Activated T-helper 1 cell treated with anti-CD3 and anti-CD28 coated beads, Interleukin-2, amount 50 U/mL, for 16 hours (primary cell): ENCODE measurements around the gene USF1.
"Not testable (repeated sequence)": the region's sequence is repeated elsewhere in the genome, so short reads cannot be mapped to it uniquely, and the experiment has no call there.

ENCODE experiments used
- DNase-seq, 2 donors: peaks; one replicate each; pipeline ENCODE4 v3.0.0-alpha.2; 2020; ENCODE audit warnings: low read depth in 1 of 2, low spot score in 1 of 2

USF1 gene

DNA sequence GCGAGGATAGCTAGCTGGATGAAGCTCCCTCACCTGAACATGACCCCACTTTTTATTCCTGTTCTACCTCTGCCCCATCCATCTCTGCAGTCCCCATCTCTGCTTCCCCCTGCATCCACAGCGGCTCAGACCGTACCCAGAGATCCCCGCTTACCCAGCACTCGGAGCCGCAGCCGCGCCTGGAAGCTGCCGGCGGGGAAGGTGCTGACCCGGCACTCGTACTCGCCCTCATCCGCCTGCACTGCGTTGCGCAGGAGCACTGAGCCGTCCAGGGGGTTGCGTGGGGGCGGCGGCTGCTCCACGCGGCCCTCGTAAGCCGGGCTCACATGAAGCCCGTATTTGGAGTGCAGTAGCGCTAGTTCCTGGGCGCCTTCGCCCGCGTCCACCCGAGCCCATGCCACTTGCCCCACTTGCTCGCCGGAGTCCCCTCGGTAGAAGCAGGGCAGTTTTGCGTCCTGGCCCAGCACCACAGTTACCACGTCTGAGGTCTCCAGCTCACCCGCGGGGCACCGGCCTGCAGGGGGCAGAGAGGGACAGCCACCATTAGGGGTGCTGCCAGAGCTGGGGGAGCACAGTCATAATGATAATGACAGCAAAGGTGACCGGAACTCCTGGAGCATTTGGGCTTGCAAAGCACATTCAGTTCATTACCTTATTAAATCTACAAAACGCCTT lies 33.8 kb upstream of the USF1 start:
- no peak for DNase-seq

GRCh38 chr1:161077426-161077825 lies 31.6 kb upstream of the USF1 start:
- DNase-seq: no peak

GRCh38 chr1:161076410-161076809 lies 30.6 kb upstream of the USF1 start:
- no peak for DNase-seq

- DNase-seq: no peak
These were observed 29.0 kb upstream of the USF1 start for GRCh38 chr1:161074676-161075368.

DNA sequence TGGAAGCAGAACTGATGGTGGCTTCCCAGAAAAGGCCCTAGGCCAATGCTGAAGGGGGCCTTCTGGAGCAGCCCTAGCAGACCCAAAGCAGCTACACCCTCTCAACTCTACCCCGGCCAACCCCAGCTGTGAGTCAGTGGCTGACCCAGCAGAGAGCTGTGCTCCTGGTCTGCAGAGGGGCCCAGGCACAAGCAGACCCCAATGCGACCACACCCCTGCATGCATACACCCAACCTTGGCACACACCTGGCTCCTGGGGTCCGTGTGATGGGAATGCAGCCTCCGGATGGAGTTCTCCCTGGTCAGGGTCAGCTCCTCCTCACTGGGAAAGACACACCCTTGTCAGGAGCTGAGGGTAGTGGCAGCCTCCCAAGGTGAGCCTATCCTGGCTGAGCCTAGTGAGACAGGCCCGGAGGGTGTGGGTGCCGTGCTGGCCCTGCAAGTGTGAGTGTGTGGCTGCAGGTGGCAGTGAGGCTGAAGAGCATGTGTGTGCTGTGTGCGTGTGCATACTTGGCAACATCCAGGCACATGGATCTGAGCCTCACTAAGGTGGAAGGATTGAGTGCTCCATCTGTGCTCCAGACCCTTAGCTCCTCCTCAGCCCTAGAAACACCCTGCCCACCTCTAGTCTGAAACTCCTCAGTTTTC lies 27.8 kb upstream of the USF1 start:
- DNase-seq: no peak

DNA sequence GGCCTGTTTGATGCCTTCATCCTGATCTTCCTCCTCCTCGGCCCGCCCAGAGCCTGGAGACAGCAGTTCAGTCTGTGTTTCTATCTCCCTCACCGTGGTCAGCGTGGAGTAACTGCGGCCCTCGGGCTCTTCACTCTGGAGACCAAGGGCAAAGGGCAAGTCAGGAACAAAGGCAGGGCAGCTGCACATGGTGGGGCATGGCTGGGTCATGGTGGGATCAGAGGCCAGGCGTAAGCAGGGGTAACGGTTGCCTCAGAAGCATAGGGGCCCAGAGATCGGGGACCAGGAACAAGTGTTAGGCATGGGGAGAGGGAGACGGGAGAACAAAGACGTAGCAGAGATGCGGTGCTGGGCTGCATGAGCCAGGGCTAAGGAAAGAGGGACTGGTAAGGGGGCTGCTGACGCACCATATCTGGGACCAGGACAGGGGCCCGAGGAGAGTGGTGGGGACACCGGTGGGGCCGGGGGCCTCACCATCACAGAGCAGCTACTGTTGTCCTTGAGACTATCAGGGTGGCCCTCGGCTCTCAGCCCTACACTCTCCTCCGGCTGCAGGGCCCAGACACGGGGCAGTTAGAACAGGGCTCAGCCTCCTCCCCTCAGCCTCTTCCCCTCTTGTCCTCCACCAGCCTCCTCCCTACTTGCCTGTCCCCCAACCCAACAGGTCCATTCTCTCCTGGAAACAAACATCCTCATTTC lies 27.1 kb upstream of the USF1 start:
- DNase-seq: no peak

DNA sequence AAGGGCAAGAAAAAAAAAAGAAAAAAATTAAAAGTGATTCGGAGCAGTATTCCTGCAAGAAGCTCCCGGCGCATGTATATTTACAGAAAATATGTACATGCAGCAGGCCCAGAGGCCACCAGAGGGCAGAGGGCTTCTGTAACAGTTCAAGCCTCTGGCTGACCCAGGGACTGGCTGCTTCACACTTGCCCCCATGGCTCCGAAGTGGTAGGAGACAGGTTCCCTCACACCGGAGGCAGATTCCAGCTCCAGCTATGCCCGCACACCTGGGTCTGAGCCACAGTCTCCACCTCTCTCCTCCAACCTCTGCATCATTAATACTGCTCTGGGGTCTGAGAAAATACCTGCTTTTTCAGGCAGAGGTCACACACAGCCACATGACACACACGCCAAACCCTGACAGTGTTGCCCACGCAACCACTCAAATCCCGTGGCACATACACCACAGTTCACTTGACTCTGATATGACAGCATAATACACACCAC lies 26.2 kb upstream of the USF1 start:
- DNase-seq: peak in 1 of 2 donors; percentile 23

DNA sequence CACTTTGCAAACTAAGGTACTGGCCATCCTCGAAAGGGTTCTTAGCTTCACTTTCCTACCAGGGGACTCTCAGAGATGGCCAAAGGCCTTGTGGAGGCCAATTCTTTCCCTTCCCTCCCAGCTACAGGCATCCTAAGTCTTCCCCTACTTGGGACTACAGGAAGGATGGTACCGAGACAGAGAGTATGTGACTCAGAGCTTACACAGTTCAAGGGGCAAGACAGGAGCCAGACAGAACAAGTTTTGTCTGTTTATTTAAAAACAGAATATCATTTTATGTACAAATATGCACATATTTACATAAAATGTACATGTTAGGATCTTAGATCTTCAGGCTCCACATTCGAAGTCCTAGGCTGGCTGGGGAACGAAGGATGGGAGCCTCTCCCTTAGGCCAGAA lies 25.0 kb upstream of the USF1 start:
- no peak for DNase-seq

GRCh38 chr1:161069731-161070270 lies 24.0 kb upstream of the USF1 start, which contains the start of gene ARHGAP30:
Gene ARHGAP30, minus strand, starts transcription at chr1:161069891. Its CDS starts 267 bp downstream, at chr1:161069624.
- peak; percentile 61 to 64 for DNase-seq

DNA sequence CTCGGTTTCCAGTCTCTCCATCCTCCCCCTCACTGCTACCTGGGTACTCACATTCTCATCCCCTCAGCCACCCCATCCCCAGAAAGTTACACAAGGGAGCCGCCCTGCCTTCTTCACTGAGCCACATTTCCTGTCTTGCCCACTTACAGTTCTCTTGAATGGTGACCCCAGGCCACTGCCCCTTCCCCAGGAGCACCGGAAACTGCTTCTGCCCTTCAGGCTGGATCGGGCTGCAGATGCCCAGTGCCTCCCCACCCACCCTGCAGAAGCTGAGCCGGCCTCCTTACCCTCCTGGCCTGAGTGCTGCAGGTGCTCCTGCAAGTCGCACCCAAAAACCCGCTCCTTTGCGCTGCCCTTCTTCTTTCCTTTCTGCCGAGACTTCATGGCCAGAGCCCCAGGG lies 23.5 kb upstream of the USF1 start:
- DNase-seq: no peak

GRCh38 chr1:161068306-161069234 lies 22.8 kb upstream of the USF1 start:
- DNase-seq: peak; percentile 57 to 61

DNA sequence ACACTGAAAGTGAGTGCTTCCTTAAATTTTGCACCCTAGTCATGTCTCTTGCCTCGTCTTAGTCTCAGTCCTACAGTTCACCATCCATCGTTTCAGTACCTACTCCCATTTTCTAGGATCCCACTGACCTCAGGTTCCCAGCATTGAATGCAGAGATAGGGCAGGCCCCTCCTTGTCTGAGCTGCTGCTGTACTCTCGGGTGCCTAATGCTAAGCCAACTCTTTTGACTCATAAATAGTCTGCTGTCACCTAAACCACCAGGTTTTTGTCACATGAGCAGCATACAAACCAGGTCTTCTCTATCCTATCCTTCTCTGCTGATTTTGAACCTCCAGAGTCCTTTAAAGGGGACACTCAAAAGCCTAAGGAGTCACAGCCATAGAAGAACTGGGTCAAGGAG lies 20.9 kb upstream of the USF1 start:
- DNase-seq: no peak

- DNase-seq: not testable (repeated sequence)
These were observed 19.9 kb upstream of the USF1 start for GRCh38 chr1:161065681-161066080.

DNA sequence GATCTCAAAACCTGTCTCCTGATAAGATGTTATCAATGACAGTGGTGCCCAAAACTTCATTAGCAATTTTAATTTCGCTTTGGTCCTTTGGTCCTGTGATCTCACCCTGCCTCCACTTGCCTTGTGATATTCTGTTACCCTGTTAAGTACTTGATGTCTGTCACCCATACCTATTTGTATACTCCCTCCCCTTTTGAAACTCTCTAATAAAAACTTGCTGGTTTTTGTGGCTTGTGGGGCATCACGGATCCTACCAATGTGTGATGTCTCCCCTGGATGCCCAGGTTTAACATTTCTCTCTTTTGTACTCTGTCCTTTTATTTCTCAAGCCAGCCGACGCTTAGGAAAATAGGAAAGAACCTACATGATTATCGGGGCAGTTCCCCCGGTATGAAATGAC lies 18.2 kb upstream of the USF1 start:
- not testable (repeated sequence) for DNase-seq

DNA sequence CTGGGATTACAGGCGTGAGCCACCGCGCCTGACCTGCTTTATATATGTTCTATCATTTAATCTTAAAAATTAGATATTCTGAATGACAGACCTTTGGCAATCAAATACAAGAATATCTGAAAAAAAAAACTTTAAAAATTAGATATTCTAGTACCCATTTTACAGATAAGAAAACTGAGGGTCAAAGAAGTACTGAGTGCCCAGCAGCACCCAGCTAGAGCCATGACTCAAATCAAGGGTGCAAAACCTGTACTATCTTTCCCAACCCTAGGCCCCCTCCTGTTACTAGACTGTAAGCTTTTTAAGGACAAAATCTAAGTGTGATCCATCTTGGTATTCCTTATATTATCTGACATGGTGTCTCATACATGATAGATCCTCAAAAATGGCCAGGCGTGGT lies 15.6 kb upstream of the USF1 start:
- DNase-seq: no peak

DNA sequence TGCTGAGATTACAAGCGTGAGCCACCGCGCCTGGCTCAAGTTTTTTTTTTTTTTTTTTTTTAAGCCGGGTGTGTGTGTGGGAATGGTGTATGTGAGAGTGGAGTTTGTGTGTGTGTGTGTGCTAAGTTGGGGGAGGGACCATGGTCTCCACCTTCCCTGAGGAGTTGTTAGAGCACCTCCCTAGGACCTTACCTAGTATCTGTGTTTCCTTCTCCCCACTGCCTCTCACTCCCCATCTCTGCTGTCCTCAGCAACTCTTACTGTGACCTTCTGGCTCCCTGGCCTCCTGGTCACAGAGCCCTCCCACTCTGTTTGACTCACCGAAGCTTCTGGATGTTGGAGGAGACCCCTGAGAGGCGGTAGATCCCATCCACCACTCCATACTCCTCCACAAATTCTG lies 13.5 kb upstream of the USF1 start:
- no peak for DNase-seq

DNA sequence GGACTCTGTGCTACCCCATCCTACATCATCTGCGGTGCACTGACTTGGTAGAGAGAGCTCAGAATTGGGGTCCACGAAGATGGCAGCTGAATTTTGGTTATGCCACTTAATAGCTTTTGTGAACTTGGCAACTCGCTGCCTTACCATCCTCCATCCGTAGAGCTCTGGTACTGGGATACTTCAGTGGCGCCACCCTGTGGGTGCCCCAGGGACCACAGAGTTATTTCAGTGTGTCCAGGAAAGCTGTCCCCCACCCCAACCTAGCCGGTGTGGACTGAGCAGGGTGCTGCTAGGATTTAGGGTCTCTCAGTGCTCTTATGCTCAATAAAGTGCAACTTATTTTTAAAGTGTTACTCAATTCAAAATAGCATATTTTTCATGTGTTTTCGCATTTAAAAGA lies 9.0 kb upstream of the USF1 start:
- DNase-seq: no peak

DNA sequence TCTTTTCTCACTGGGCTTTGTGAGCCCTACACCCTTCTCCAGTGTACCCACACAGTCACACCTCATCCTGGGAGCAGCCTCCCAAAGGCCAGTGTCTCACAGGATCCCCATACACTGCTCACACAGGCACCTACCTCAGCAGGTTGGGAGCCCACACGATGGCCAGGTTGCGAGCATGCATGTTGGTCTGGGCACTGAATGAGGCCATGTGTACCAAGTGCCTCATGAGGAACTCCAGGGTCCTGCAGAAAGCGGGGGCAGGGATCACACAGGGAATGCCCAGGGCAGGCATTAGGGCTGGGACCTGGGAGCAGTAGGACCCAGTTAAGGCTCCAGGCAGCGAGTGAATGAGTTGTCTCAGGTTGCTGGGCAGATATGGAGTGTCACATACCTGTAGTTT lies 8.5 kb upstream of the USF1 start:
- no peak for DNase-seq

DNA sequence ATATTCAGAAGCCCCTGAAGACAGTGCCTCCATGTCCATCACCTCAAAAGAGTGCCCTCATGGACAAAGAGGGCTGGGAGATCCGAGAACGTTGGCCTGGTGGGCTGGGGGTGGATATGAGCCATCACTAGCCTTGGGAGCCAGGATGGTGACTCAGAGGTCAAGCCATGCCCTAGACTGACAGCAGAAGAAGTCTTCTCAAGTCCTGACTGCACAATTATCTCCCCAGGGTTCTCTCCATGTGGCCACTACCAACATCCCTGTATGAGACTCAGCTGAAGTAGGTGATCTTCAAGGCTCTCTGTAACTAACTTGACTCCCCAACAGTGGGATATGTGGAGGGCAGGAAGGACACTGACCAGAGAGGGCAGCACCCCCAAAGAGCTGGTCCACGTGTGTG lies 7.1 kb upstream of the USF1 start:
- DNase-seq: no peak

DNA sequence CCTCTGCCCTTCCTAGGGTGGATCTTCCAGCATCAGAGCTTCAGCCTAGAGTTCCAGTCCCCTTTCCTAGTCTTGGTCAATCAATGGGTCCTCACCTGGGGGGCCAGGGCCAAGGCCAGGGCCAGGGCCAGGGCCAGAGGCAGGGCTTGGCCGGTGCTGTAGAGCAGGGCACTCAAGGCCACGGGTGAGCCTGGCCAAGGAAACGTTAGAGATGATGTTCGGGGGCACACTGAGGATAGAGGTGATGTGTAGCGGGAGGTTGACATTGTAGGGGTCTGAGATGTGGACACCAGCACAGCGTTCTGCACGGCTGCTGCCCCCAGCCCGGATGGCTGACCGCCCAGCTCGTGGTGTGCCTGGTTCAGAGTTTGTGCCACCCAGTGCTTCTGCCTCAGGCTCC lies 5.4 kb upstream of the USF1 start:
- no peak for DNase-seq
